GM21529 (cell line): ENCODE results near the gene ENSA.
"Not testable (repeated sequence)": the region's sequence is repeated elsewhere in the genome, so short reads cannot be mapped to it uniquely, and the experiment has no call there.

Source experiments
- ATAC-seq: cut with Tn5 transposase; IDR thresholded peaks from one replicate; pipeline ENCODE4 v1.9.1; 2021; ENCODE audit not compliant: unreplicated experiment

ENSA gene

DNA sequence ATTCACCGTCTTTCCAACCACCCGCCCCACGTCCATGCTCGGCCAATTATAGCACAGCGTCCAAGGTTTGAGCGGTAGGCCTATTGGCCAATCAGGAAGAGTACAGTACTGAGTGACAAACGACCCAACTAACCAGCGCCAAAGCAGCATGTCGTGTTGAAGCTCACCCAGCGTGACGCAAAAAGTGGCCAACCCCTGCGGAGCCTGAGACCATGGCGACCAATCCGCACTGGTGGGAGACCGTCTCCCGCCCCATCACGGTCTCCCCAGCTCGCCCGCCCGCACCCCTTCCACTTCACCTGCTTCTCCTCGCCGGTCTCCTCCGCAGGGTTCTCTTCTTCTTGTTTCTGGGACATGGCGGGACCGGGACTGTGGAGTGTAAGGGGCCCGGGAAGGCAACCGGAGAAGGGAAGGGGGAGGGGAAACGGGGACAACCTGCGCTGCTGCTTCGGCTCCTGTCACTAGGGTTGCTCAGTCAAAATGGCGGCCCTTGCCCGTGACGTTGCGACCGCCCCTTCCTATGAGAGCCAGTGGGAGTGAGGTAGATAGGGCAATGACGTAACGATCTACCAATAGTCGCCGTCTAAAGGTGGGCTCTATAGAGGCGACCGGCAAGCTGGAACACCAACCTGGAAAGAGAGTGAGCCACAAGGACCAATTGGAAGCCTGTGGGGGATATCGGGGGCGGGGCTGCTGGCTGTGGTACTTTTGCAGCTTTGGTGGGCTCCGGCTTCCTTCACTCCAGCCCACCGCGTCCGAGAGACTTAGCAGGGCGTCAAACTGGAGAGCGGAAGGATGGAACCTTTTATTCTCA lies at the start of gene ENSA:
TSS of gene ENSA (minus strand) at position 498 of the 814 bp plus-strand sequence. CDS start at position 356, 142 bp downstream.
- peak; percentile 92 for ATAC-seq

GRCh38 chr1:150678988-150679387 lies 49.6 kb upstream of the ENSA start:
- ATAC-seq: no peak

- no peak for ATAC-seq
Observed at GRCh38 chr1:150674881-150675280, 45.5 kb upstream of the ENSA start.

- no peak for ATAC-seq
Observed at GRCh38 chr1:150663321-150663720, 33.9 kb upstream of the ENSA start.

DNA sequence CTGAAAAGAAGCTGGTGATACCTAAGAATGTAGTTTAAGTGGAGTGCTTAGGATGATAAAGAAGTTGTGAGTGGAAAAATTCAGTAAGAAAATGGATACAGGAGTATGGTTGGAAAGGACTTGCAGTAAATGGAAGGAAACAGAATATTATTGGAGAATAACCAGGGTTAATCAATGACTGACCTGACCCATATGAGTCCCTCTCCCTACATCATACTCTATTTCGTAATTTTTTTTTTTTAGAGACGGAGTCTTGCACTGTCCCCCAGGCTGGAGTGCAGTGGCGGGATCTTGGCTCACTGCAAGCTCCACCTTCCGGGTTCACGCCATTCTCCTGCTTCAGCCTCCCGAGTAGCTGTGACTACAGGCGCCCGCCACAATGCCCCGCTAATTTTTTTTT lies 33.4 kb upstream of the ENSA start:
- ATAC-seq: no peak

GRCh38 chr1:150661156-150661555 lies 31.7 kb upstream of the ENSA start:
- ATAC-seq: no peak

- ATAC-seq: no peak
Observed at GRCh38 chr1:150660584-150660983, 31.2 kb upstream of the ENSA start.

DNA sequence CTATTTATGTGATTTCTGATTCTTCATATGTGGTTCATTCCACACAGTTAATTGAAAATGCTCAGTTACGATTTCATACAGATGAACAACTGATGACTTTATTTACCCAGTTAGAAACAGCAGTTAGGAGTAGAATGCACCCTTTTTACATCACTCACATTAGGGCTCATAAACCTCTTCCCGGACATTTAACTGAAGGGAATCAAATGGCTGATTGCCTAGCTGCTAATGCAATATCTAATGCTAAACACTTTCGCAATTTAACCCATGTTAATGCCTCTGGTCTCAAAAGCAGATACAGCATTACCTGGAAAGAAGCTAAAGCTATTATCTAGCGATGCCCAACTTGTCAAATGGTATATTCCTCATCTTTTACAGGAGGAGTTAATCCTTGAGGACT lies 27.7 kb upstream of the ENSA start:
- not testable (repeated sequence) for ATAC-seq

DNA sequence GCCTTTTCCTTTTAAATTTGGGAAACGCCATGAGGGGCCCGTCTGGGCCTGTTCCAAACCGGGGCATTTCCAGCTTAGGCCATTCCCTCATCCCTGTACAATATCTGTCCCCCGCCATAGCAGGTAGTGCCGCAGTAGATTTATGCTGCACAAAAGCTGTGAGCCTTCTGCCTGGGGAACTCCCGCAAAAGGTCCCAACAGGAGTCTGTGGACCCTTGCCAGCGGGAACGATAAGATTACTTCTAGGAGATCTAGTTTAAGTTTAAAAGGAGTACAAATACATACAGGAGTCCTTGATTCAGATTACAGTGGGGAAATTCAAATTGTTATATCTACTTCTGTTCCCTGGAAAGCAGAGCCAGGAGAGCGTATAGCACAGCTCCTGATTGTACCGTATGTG lies 25.2 kb upstream of the ENSA start:
- ATAC-seq: not testable (repeated sequence)

GRCh38 chr1:150650193-150650592 lies 20.8 kb upstream of the ENSA start:
- ATAC-seq: no peak

DNA sequence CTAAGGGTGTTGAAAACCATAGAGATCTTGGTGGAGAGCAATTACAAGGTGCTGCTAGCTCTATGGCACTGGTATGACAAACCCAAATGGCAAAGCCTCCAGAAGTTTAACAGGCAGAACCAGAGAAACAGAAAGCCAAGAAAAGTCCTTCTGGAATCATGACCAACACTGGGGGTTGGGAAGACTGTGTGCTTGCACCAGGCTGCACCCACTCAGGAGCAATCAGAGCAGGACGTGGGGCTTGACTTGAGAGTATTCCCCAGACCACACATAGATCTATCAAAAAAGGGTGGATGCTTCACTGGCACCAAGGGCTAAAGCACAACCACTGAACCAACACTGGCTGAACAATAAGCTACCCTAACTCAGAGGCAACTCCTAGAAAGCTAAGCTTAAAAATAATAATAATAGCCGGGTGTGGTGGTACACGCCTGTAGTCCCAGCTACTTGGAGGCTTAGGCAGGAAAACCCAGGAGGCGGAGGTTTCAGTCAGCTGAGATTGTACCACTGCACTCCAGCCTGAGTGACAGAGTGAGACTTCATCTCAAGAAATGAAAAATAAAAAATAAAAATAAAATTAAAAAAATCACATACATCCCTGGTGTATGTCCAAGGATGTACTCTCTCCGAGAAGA lies 20.1 kb upstream of the ENSA start:
- no peak for ATAC-seq

- ATAC-seq: no peak
Observed at GRCh38 chr1:150642296-150642695, 12.9 kb upstream of the ENSA start.

DNA sequence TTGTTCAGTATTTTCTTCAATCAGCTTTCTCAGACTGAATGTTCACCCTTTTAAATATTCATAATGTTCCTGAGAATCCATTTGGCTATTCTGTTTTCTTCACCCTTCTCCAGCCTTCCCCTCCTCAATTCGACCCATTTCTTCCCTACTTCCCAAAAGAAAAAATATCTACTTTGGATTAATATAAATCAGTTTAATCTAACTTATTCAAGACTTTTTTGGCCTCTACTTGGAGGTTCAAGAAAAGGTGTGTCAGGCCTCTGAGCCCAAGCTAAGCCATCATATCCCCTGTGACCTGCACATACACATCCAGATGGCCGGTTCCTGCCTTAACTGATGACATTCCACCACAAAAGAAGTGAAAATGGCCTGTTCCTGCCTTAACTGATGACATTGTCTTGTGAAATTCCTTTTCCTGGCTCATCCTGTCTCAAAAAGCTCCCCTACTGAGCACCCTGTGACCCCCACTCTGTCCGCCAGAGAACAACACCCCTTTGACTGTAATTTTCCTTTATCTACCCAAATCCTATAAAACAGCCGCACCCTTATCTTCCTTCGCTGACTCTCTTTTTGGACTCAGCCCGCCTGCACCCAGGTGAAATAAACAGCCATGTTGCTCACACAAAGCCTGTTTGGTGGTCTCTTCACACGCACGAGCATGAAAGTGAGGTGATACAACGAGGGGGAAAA lies 11.9 kb upstream of the ENSA start:
- ATAC-seq: not testable (repeated sequence)

DNA sequence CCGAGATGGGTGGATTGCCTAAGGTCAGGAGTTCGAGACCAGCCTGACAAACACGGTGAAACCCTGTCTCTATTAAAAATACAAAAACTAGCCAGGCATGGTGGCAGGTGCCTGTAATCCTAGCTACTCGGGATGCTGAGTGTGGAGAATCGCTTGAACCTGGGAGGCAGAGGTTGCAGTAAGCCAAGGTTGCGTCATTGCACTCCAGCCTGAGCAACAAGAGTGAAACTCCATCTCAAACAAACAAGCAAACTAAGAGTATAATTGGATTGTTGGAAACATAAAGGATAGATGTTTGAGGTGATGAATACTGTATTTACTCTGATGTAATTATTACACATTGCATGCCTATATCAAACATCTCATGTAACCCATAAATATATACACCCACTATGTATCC lies 9.0 kb upstream of the ENSA start:
- not testable (repeated sequence) for ATAC-seq

DNA sequence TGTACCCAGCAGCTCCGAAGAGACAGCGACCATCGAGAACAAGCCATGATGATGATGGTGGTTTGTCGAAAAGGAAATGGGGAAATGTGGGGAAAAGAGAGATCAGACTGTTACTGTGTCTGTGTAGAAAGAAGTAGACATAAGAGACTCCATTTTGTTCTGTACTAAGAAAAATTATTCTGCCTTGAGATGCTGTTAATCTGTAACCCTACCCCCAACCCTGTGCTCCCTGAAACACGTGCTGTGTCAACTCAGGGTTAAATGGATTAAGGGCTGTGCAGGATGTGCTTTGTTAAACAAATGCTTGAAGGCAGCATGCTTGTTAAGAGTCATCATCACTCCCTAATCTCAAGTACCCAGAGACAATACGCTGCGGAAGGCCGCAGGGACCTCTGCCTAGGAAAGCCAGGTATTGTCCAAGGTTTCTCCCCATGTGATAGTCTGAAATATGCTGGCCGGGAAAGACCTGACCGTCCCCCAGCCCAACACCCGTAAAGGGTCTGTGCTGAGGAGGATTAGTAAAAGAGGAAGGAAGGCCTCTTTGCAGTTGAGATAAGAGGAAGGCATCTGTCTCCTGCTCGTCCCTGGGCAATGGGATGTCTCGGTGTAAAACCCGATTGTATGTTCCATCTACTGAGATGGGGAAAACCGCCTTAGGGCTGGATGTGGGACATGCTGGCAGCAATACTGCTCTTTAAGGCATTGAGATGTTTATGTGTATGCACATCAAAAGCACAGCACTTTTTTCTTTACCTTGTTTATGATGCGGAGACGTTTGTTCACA lies 5.6 kb upstream of the ENSA start:
- ATAC-seq: not testable (repeated sequence)

DNA sequence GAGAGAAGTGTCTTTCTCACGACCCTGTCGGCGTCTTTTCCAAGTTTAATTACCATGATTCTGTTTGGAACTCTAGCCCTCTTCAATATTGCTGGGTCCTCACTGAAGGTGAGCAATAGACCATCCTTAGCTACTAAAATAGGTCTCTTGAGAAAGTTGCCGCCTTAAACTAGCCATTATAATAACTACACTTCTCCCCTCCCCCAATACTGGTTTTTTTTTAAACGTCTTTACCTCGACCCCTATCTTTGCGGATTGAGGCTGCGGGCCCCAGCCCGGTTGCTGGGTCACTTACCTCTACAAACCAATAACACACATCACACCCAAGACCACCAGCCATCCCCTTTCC lies 672 bp downstream of the ENSA start:
- ATAC-seq: no peak

DNA sequence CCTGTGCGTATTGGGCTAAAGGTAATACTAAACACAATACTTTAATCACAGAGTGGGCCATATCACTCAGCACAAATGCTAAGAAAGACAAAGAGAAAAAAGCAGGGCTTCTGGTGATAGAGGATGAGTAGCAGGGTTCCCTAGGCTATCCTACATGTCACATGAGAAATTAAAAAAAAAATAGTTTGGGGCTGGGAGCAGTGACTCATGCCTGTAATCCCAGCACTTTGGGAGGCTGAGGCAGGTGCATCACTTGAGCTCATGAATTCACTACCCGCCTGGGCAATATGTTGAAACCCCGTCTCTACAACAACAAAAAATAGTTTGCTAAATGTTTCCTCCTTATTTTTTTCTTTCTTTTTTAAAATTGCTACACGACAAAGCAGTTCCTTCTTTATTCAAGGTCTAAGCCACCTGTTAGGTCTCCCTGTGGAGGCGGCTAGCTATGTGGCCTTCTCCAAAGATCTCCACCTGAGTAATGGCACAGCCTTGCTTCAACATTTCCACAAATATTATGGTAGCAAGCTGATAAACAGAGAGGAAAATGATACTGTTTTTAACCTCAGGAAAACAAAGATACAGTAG lies 1.5 kb downstream of the ENSA start:
- ATAC-seq: no peak

GRCh38 chr1:150626150-150626549 lies 3.3 kb downstream of the ENSA start:
- ATAC-seq: no peak

- ATAC-seq: not testable (repeated sequence)
Observed at GRCh38 chr1:150624546-150624945, 4.9 kb downstream of the ENSA start.

DNA sequence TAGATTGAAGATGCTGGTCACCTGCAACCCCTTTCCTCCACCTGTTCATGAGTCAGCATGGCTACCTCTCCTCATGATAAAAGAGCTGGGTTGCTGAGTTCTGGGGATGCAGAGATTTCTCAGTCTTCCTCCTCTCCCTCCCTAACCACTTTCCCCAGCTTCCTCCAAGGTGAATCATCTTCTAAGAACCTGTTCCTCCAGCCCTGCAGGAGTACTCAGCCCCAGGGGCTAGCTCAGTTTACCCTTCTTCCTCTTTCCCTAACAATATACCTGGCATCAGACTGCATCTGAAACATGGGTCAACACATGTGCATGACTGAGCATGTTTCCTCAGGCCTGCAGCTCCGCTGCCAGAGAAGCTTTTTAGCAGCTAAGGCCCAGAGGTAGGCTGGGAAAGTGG lies 5.3 kb downstream of the ENSA start:
- ATAC-seq: not testable (repeated sequence)
